HepG2 (cell line): ENCODE measurements around the gene EEIG1. TPM values are rescaled to one million over a fixed set of nuclear protein-coding genes. Genes with fewer than 3 reads are reported as not detected.

Source experiments
- ATAC-seq: fragments of 200-7000 bp; cut with Tn5 transposase; 3 replicates; pipeline ENCODE4 v1.9.1; 2020; ENCODE audit warnings: mild to moderate bottlenecking, moderate library complexity
- BruUV-seq: library from RNA; stranded (reverse); fragments of 400-500 nt; replicated peaks from 2 replicates; lab custom pipeline; 2021; lab: Mats Ljungman, UMichigan
- CTCF ChIA-PET: fragments of 300-600 bp; formaldehyde crosslinking; extraction: SDS; loops from one replicate; lab custom pipeline; 2021; ENCODE audit warnings: low total read pairs, inconsistent platforms, low intra/inter-chr PET ratio; lab: Yijun Ruan, JAX
- POLR2A ChIA-PET: fragments of 350-600 bp; sonication (Branson Sonifier 250); formaldehyde crosslinking; loops from one replicate; lab custom pipeline; 2020; ENCODE audit warnings: antibody characterized with exemption, inconsistent platforms; lab: Yijun Ruan, JAX
- DNase-seq: peaks from one replicate; pipeline ENCODE4 v3.0.0-alpha.2; 2015; ENCODE audit warnings: low spot score
- FAIRE-seq: peaks from 3 replicates; lab custom pipeline; 2011; peaks lifted over from hg19 to GRCh38; lab: Jason Lieb, UNC
- H2AFZ ChIP-seq: one replicate; pipeline ENCODE4 v1.6.1; 2011; ENCODE audit warnings: low read length, inconsistent platforms
- H3K27ac ChIP-seq: fragments of 300-600 bp; 3 replicates; pipeline ENCODE4 v1.8.0; 2011; ENCODE audit warnings: mixed run types, mild to moderate bottlenecking, mixed read lengths, low read length, inconsistent platforms; ENCODE audit not compliant: insufficient read depth; ENCODE audit errors: extremely low read length
- H3K27me3 ChIP-seq, 2 experiments: fragments of 200-600 bp in 1 of 2; 2 replicates in 1 of 2; 3 replicates in 1 of 2; pipeline versions ENCODE4 v1.6.0 to v1.8.0; 2011; ENCODE audit warnings: low read length in 2 of 2, mild to moderate bottlenecking in 2 of 2, moderate library complexity in 2 of 2, inconsistent platforms in 1 of 2; ENCODE audit not compliant: insufficient read depth in 2 of 2, control insufficient read depth in 1 of 2
- H3K36me3 ChIP-seq, 2 experiments: fragments of 200-600 bp in 1 of 2; replicated peaks in 1 of 2; 2 replicates in 1 of 2; 3 replicates in 1 of 2; pipeline versions ENCODE4 v1.5.1 to v1.8.0; 2011; ENCODE audit warnings: low read length in 2 of 2, inconsistent platforms in 1 of 2; ENCODE audit not compliant: insufficient read depth in 2 of 2, control insufficient read depth in 1 of 2
- H3K4me1 ChIP-seq: 2 replicates; pipeline ENCODE4 v1.5.1; 2012; ENCODE audit warnings: low read length, inconsistent platforms; ENCODE audit not compliant: insufficient read depth
- H3K4me2 ChIP-seq: 2 replicates; pipeline ENCODE4 v1.6.0; 2011; ENCODE audit warnings: low read depth, low read length, inconsistent platforms
- H3K4me3 ChIP-seq, 3 experiments: fragments of 200-600 bp in 1 of 3; sonication (generic), shearing (Covaris generic) in 1 of 3; replicated peaks in 1 of 3; 2 replicates each; pipeline ENCODE4 v1.5.1; 2011 to 2016; ENCODE audit warnings: low read length in 3 of 3, inconsistent platforms in 2 of 3, low read depth in 2 of 3, mild to moderate bottlenecking in 2 of 3, control low read depth in 1 of 3, mixed read lengths in 1 of 3; ENCODE audit not compliant: insufficient read depth in 1 of 3
- H3K79me2 ChIP-seq: one replicate; pipeline ENCODE4 v1.6.1; 2011; ENCODE audit warnings: low read length, inconsistent platforms; ENCODE audit not compliant: insufficient read depth
- H3K9ac ChIP-seq: 2 replicates; pipeline ENCODE4 v1.6.0; 2011; ENCODE audit warnings: mild to moderate bottlenecking, low read depth, low read length, inconsistent platforms; ENCODE audit not compliant: insufficient read depth
- H3K9me3 ChIP-seq: 2 replicates; pipeline ENCODE4 v1.5.1; 2012; ENCODE audit warnings: mild to moderate bottlenecking, low read length
- H4K20me1 ChIP-seq: 2 replicates; pipeline ENCODE4 v1.6.0; 2011; ENCODE audit warnings: inconsistent platforms, mild to moderate bottlenecking, low read length, moderate library complexity; ENCODE audit not compliant: insufficient read depth
- ADNP ChIP-seq: sonication (generic); formaldehyde crosslinking; IDR thresholded peaks from 2 replicates; pipeline ENCODE4 v1.4.0; 2020; ENCODE audit warnings: missing genetic modification reagents
- EEA1 ChIP-seq: sonication (generic); formaldehyde crosslinking; IDR thresholded peaks from 2 replicates; pipeline ENCODE4 v1.5.1; 2020; ENCODE audit warnings: mild to moderate bottlenecking, missing genetic modification reagents, borderline replicate concordance
- KAT7 ChIP-seq: IDR thresholded peaks from 2 replicates; pipeline ENCODE4 v1.6.1; 2018; ENCODE audit warnings: borderline replicate concordance, missing compliant biosample characterization
- PHF8 ChIP-seq: sonication (generic); formaldehyde crosslinking; IDR thresholded peaks from 2 replicates; pipeline ENCODE4 v1.5.0; 2020; ENCODE audit warnings: missing genetic modification reagents
- SMAD3 ChIP-seq: sonication (generic); formaldehyde crosslinking; IDR thresholded peaks from 2 replicates; pipeline ENCODE4 v1.4.0; 2020; ENCODE audit warnings: missing genetic modification reagents
- TCF7 ChIP-seq: sonication (generic); IDR thresholded peaks from 2 replicates; pipeline ENCODE4 v1.6.1; 2016; ENCODE audit warnings: antibody characterized with exemption, low read depth
- THAP11 ChIP-seq: IDR thresholded peaks from 2 replicates; pipeline ENCODE4 v1.6.1; 2016; ENCODE audit warnings: missing biosample characterization, missing genetic modification reagents
- TRAFD1 ChIP-seq: sonication (generic); formaldehyde crosslinking; IDR thresholded peaks from 2 replicates; pipeline ENCODE4 v1.5.1; 2020; ENCODE audit warnings: missing genetic modification reagents, mild to moderate bottlenecking, borderline replicate concordance
- ZBTB20 ChIP-seq: sonication (generic); formaldehyde crosslinking; IDR thresholded peaks from 2 replicates; pipeline ENCODE4 v1.8.1; 2023; ENCODE audit warnings: missing genetic modification reagents, low read depth, mild to moderate bottlenecking, borderline replicate concordance
- ZMYM3 ChIP-seq: sonication (generic); formaldehyde crosslinking; IDR thresholded peaks from 2 replicates; pipeline ENCODE4 v1.5.1; 2020; ENCODE audit warnings: mild to moderate bottlenecking, missing genetic modification reagents
- ZNF335 ChIP-seq: sonication (generic); formaldehyde crosslinking; IDR thresholded peaks from 2 replicates; pipeline ENCODE4 v1.4.0; 2020; ENCODE audit warnings: missing genetic modification reagents
- ZNF615 ChIP-seq: sonication (generic); formaldehyde crosslinking; IDR thresholded peaks from 2 replicates; pipeline ENCODE4 v1.5.0; 2020; ENCODE audit warnings: mild to moderate bottlenecking, missing genetic modification reagents, borderline replicate concordance
- ZNF768 ChIP-seq: sonication (generic); formaldehyde crosslinking; IDR thresholded peaks from 2 replicates; pipeline ENCODE4 v1.4.0; 2020; ENCODE audit warnings: missing genetic modification reagents
- ZNF770 ChIP-seq: sonication (generic); formaldehyde crosslinking; IDR thresholded peaks from 2 replicates; pipeline ENCODE4 v1.5.0; 2020; ENCODE audit warnings: mild to moderate bottlenecking, missing genetic modification reagents
- ZSCAN21 ChIP-seq: sonication (generic); formaldehyde crosslinking; IDR thresholded peaks from 2 replicates; pipeline ENCODE4 v1.8.0; 2022; ENCODE audit warnings: mild to moderate bottlenecking, missing genetic modification reagents, moderate library complexity, borderline replicate concordance
- WGBS: methylation state at CpG from one replicate; pipeline ENCODE4 v1.1.6; 2017; ENCODE audit warnings: low lambda C conversion rate; 5-methylcytosine and 5-hydroxymethylcytosine counted together
- in situ Hi-C: cut with HindIII; loops from 2 replicates; pipeline ENCODE4 v1.10.0; 2017; ENCODE audit warnings: low pct_unique_long_range_greater_than_20kb; ENCODE audit not compliant: extremely low pct_ligation_motif_present
- intact Hi-C: fragments of 100-400 bp; cut with micrococcal nuclease; formaldehyde crosslinking; loops from one replicate; pipeline ENCODE4 v1.10.0; 2022; ENCODE audit not compliant: unreplicated experiment
- polyA plus RNA-seq, 8 experiments: library from polyadenylated mRNA; depleted of rRNA in 3 of 8; stranded (reverse) in 7 of 8; unstranded in 1 of 8; fragments of >200 nt; fragmentation: Illumina TruSeq in 4 of 8; extraction: Trizol in 4 of 8; gene quantifications; 2 replicates each; pipeline versions ENCODE4 v1.2.1 to v1.2.3, GENCODE V29; 2011 to 2016; ENCODE audit warnings: low read depth in 4 of 8, missing spikeins in 1 of 8, mixed read lengths in 1 of 8; ENCODE audit not compliant: insufficient read depth in 1 of 8
- total RNA-seq, 5 experiments: library from RNA; depleted of rRNA; stranded (reverse); fragments of >200 nt; fragmentation: Illumina TruSeq; extraction: Trizol; gene quantifications; 2 replicates each; pipeline ENCODE4 v1.2.3, GENCODE V29; 2016; ENCODE audit warnings: low read depth in 1 of 5

Gene EEIG1
- total and polyA plus RNA-seq, 2 of the 13 experiments (the other 11 are each of a cell fraction or from before 2014, with no cell fraction given), result 16.6 to 25.2 TPM

GRCh38 chr9:128027705-128028104, 46.9 kb upstream of the EEIG1 start (continued):
- TF ChIP-seq ZSCAN21 (CRISPR knock-in tag), result no peak

- ATAC-seq (peak; percentile 37), FAIRE-seq (no peak), DNase-seq (no peak)
- Histone ChIP-seq H3K79me2 (no peaks in the 10 kb centered on the region), H3K27ac (no peak overlapping the region), H4K20me1 (no peaks in the 10 kb centered on the region), H3K4me1 (peaks cover 44% of the 10 kb centered on the region), H3K4me3 (peak overlapping the region in 1 of 3 experiments; percentile 14; a peak in 1 of 6 replicates), H2AFZ (no peak overlapping the region), H3K36me3 (no peaks in the 10 kb centered on the region), H3K9me3 (no peaks in the 10 kb centered on the region), H3K4me2 (peak overlapping the region; percentile 51), H3K9ac (peak overlapping the region; percentile 22; the same call in 1 of the 2 replicates), H3K27me3 (peaks cover 2 to 7% of the 10 kb centered on the region in 2 experiments; a peak in 4 of 5 replicates)
- 2% methylated on average over 9 of the region's 11 CpGs for WGBS
- in situ Hi-C loops, result no loop called here
- intact Hi-C loops, result no loop called here
- CTCF ChIA-PET, result no interaction called here
- BruUV-seq, result no TSS peak
- POLR2A ChIA-PET, result interaction anchor here (0.6 to 0.8 kb wide), 2 partner anchors 47 to 129 kb away, joined by 3 to 5 read pairs; no protein-coding TSS in a partner anchor
- TF ChIP-seq ZNF770 (CRISPR knock-in tag) (no peak), ZBTB20 (CRISPR knock-in tag) (no peak), ADNP (0 out of 2 replicates have a peak, but pooled peaks have one; percentile 41), THAP11 (CRISPR knock-in tag) (no peak), ZNF335 (no peak), SMAD3 (CRISPR knock-in tag) (no peak), ZNF615 (CRISPR knock-in tag) (no peak), ZNF768 (peak; percentile 76), TCF7 (no peak), PHF8 (CRISPR knock-in tag) (no peak), ZMYM3 (CRISPR knock-in tag) (peak; percentile 80), KAT7 (CRISPR knock-in tag) (no peak), TRAFD1 (no peak), EEA1 (CRISPR knock-in tag) (no peak)
Measured at GRCh38 chr9:128026773-128027541, 46.2 kb upstream of the EEIG1 start.
